HT-29 (cell line): ENCODE data around the gene VLDLR. TPM values are rescaled to one million over a fixed set of nuclear protein-coding genes. Genes with fewer than 3 reads are reported as not detected.

ENCODE experiments used
- DNase-seq: peaks from one replicate; pipeline ENCODE4 v3.0.0-alpha.2; 2015; ENCODE audit warnings: low spot score
- total RNA-seq: library from RNA; depleted of rRNA; stranded (reverse); fragments of >200 nt; shearing (Covaris generic); gene quantifications from 2 replicates; pipeline ENCODE4 v1.2.3, GENCODE V29; 2014; rRNA removed

VLDLR gene
- 1.7 and 2.0 TPM in 2 replicates for total RNA-seq

- peak; percentile 15 for DNase-seq
These were observed at the start of gene VLDLR for GRCh38 chr9:2621722-2622460. TSS of gene VLDLR (plus strand) at chr9:2621787. CDS start at chr9:2622190, 403 bp downstream.

- DNase-seq: no peak
These were observed 47.4 kb upstream of the VLDLR start for GRCh38 chr9:2574203-2574602.

- DNase-seq: peak; percentile 45
These were observed 45.0 kb upstream of the VLDLR start for GRCh38 chr9:2576631-2577030.

- DNase-seq: no peak
These were observed 38.1 kb upstream of the VLDLR start for GRCh38 chr9:2583308-2584013.

DNA sequence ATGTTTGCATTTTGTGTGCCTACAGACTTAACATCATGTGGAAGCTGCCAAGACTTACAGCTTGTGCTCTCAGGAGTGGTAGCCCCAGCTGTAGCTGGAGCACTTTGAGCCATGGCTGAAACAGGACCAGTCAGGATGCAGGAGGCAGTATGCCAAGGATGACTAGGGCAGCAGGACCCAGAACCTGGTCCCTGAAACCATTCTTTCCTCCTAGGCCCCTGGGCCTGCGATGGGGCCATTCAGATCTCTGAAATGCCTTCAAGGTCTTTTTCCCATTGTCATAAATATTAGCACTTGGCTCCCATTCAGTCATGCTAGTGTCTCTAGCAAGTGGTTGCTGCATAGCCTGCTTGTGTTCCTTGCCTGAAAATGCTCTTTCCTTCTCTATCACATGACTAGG is 29.6 kb upstream of the VLDLR start:
- DNase-seq: no peak

- no peak for DNase-seq
These were observed 27.8 kb upstream of the VLDLR start for GRCh38 chr9:2593744-2594143.

GRCh38 chr9:2595973-2596372 is 25.6 kb upstream of the VLDLR start:
- DNase-seq: no peak

GRCh38 chr9:2597483-2597882 is 24.1 kb upstream of the VLDLR start:
- DNase-seq: no peak

DNA sequence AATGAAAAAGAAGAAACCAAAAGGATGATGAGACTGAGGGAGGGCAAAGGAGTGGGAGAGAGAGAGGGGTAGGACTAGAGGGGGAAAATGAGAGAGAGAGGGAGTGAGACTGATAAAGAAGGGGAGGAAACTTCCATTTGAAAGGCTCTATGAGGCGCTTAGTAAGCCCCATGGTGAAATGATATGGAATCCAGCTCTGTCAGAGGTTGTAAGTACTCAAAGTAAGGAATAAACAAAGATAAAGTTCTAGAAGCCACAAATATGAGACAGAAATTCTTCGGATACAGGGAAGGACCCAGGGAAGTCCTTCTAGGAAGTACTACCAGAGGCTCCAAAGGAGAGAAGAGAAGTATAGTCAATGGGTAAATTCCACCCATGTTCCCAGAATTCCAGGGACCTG is 21.7 kb upstream of the VLDLR start:
- DNase-seq: no peak

DNA sequence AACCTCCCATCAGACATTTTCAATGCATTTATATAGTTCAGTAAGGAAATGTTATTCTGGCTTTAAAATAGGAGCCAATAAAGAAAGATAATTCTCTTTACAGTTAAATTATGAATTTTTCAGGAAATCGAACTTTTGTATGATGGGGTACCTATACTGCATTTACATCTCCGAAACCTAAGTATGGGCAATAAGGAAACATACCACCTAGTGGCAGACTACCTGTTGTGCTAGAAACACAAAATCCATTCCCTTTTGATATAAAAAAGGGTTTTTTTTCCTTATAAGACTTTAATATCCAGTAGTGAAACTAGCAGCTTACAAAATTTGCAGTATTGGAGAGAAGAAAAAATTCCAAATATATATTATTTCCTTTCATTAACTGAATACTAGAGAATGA is 21.3 kb upstream of the VLDLR start:
- DNase-seq: no peak

- DNase-seq: no peak
These were observed 19.7 kb upstream of the VLDLR start for GRCh38 chr9:2601785-2602378.

GRCh38 chr9:2602704-2603116 is 18.9 kb upstream of the VLDLR start:
- DNase-seq: no peak

DNA sequence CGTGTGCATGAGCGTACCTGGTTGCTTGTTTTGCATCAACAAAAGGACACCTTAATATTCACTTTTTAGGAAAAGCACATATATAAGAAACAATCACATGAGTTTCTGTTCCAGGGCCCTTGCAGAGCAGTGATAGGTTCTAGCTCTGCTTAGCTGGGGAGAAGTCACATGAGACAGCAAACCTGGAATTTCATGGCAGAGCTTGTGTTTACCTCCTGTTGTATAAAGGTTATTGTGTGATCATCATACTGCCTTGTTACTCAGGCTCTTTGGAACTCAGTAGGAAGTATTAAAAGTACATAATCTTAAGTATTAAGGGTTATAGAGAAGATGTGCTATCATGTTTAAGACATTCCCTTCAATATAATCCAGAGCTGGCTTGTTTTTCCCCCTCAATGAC is 18.0 kb upstream of the VLDLR start:
- no peak for DNase-seq

DNA sequence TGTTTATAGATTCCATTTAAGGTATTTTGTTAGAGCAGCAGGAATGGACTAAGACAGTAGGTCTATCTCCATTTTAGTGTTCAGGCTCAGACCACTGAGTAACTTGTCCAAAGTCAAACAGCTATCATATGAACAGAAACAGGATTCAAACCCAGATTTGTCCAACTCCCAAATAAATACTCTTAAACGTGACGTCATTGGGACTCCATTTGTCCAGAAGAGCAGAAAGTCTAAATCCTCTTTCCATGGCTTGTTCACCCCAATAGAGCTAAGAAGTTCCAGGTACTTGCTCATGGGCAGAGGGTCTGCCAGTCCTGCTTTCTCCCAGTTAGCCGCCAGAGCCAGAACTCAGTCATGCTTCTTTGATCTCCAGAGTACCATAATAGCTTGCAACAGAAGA is 16.3 kb upstream of the VLDLR start:
- DNase-seq: no peak

DNA sequence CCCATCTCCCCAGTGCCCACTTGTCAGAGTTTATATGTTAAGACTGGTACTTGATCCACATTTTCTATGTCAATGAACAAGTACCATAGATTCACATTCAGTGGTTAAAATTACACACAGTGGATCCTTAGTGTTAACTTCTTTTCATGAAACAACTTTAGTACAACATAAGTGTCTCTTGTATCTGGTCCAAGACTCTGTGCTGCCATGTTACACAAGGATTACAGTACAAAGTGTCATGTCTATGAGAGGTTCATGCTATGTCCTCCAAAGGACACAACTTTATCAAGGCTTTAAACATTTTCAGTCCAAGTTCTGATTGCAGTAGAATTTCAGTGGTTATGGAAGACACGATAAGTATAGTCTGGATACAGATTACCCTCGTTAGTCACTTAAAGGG is 13.3 kb upstream of the VLDLR start:
- no peak for DNase-seq

- DNase-seq: no peak
These were observed 10.6 kb upstream of the VLDLR start for GRCh38 chr9:2610985-2611384.

DNA sequence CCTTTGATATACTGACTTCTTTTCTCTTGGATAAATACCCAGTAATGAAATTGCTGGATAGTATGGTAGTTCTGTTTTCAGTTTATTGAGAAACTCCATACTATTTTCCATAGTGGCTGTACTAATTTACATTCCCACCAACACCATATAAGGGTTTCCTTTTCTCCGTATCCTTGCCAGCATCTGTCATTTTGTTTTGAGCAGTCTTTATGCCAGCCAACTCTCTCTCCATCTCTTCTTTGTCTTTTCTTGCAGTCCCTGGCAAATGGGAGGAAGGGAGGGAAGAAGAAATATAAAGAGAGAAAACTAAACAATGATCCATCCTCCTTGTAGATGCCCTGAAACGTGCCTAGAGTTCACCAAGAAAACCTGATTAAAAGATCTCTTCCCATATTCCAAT is 9.6 kb upstream of the VLDLR start:
- no peak for DNase-seq

GRCh38 chr9:2613730-2614271 is 7.8 kb upstream of the VLDLR start:
- DNase-seq: no peak

GRCh38 chr9:2615497-2615896 is 6.1 kb upstream of the VLDLR start:
- DNase-seq: no peak

GRCh38 chr9:2616692-2617377 is 4.8 kb upstream of the VLDLR start:
- no peak for DNase-seq

DNA sequence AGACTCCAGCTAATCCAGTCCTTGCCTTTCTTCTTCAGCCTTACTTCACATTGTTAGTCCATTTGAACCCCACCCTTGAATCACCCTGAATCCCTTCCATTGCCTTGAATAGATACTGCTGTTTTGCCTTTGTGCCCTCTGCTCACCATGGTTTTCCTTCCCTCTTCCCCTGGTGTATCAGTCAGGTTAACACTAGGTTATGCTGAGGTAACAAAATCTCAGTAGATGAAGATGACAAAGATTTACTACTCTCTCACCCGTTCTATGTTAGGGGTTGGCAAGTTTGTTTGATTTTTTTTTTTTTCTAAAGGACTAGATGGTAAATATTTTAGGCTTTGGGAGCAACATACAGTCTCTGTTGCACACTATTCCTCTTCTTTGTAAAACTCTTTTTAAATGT is 3.3 kb upstream of the VLDLR start:
- DNase-seq: no peak
